HG03575 (cell line): ENCODE results near the gene CSNK1G1.
"Not testable (repeated sequence)": the region's sequence is repeated elsewhere in the genome, so short reads cannot be mapped to it uniquely, and the experiment has no call there.

Source experiments
- ATAC-seq: cut with Tn5 transposase; IDR thresholded peaks from one replicate; pipeline ENCODE4 v1.9.1; 2021; ENCODE audit not compliant: unreplicated experiment, insufficient number of reproducible peaks, low FRiP score; ENCODE audit errors: extremely low read depth

CSNK1G1 gene

DNA sequence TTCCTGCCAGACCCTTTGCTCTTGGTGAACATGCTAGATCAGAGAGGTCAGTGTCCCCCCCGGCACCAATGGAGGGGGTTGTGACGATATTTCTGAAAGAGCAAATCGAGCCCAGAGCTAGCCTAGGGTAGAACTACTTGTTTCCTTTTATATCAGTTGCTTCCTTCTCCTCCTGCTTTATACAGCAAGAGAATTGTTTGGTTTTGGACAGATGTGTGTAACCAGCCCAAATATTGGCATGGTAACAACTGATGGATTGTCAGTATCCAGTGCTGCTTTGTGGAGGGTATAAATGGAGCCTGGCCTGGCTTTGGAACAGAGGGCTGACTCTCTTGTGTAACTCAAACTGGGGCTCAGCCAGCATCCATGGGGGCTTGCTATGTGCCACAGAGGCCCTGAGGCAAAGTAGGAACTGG lies 233.0 kb downstream of the CSNK1G1 start:
- no peak for ATAC-seq

DNA sequence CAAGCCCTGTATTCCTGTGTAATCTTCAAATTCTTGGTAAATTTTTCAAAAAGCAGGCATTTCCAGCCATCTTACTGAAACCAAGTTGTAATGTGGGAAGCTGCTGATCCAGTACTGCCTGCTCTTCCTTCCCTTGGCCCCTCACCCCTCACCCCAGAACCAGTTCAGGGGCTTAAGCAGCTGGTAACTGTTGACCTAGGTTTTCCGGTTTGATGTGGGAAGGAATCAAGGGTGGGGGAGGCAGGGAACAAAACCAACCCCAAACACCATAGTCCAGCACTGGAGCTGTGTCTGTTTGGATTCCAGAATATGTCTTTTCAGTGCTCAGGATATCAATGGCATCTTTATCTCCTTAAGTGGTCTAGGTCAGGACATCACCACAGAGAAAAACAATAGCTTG lies 233.5 kb downstream of the CSNK1G1 start:
- ATAC-seq, result no peak

DNA sequence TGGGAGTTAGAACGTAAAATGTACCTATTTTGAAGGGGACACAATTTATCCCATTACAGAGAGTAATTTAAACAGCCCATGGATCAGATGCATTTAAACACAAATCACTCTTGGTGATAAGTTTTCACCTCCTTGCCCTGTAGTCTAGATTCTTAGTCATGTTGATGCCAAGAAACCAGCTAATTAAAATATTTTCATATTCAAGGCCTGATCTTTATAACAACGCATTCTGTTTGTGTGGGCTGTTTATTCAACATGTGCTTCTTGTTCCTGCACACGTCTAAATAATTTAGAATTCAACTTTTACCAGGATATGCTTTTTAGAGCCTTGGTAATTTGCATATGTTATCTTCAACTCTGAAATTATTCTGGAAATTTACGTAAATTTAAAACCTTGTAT lies 234.4 kb downstream of the CSNK1G1 start:
- ATAC-seq, result no peak

DNA sequence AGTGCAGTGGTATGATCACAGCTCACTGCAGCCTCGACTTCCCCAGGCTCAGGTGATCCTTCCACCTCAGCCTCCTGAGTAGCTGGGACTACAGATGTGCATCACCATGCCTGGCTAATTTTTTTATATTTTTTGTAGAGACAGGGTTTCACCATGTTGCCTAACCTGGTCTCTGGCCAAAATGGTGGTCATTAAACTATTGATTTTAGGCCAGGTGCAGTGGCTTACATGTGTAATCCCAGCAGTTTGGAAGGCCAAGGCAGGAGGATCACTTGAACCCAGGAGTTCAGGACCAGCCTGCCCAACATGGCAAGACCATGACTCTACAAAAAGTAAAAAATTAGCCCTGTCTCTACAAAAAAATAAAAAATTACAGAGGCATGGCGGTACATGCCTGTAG lies 235.7 kb downstream of the CSNK1G1 start:
- ATAC-seq, result not testable (repeated sequence)

DNA sequence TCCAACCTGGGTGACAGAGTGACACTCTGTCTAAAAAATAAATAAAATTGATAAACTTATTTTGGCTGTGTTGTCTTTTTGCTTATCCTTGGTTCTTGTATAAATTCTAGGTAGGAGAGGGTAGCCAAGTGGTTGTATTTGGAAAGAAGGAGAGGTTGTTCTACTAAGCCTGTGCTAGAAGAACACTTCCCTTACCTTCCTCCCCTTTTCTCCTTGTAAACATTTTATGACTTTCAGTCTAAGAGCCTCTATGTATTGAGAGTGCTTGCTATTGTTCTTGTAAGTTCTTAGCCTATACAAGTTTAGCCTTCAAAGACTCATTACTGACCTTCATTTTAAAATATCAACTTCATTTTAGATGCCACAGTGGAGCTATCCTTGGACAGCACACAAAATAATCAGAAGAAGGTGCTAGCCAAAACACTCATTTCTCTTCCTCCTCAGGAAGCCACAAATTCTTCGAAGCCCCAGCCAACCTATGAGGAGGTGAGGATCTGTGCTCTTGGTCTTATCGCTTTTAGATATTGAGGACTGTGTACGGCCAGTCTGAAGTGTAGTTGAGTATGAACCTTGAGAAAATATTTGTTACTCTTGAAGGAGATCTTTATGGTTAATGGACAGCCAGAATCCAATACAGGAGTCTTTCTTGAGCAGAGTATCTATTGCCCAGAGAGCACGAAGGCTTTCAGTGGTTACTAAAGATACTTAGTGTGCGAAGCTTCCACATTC lies 238.1 kb downstream of the CSNK1G1 start:
- no peak for ATAC-seq
